ENCODE measurements around the gene SERPINF2.

DNA sequence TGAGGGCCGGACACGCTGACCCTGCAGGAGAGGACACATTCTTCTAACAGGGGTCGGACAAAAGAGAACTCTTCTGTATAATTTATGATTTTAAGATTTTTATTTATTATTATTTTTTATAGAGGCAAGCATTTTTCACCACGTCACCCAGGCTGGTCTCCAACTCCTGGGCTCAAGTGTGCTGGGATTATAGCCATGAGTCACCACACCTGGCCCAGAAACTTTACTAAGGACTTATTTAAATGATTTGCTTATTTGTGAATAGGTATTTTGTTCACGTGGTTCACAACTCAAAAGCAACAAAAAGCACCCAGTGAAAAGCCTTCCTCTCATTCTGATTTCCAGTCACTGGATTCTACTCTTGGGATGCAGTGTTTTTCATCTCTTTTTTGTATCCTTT lies 16.9 kb downstream of the SERPINF2 start:
- TF ChIP-seq, protein P1, sequence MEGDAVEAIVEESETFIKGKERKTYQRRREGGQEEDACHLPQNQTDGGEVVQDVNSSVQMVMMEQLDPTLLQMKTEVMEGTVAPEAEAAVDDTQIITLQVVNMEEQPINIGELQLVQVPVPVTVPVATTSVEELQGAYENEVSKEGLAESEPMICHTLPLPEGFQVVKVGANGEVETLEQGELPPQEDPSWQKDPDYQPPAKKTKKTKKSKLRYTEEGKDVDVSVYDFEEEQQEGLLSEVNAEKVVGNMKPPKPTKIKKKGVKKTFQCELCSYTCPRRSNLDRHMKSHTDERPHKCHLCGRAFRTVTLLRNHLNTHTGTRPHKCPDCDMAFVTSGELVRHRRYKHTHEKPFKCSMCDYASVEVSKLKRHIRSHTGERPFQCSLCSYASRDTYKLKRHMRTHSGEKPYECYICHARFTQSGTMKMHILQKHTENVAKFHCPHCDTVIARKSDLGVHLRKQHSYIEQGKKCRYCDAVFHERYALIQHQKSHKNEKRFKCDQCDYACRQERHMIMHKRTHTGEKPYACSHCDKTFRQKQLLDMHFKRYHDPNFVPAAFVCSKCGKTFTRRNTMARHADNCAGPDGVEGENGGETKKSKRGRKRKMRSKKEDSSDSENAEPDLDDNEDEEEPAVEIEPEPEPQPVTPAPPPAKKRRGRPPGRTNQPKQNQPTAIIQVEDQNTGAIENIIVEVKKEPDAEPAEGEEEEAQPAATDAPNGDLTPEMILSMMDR (IDR thresholded peaks at IDR 0.05 in 4 of 5, conservative IDR thresholded peaks at IDR 0.05 in 1 of 5), result no peak
- TF ChIP-seq POLR2A (IDR thresholded peaks at IDR 0.05), result no peak
